HUDEP-2 (cell line): ENCODE data around the gene SNCB.

ENCODE experiments used
- DNase-seq, 76 experiments: peaks; one replicate each; lab custom pipeline; 2025; ENCODE audit not compliant: unreplicated experiment in 76 of 76; lab: John Stamatoyannopoulos, UW

SNCB gene

GRCh38 chr5:176629853-176630680, at the start of gene SNCB, which contains the start of gene EIF4E1B:
Gene SNCB (minus strand): TSS chr5:176630534. CDS start chr5:176629654, 880 bp downstream.
Gene EIF4E1B (plus strand): TSS chr5:176630675. CDS start chr5:176642788, 12,113 bp downstream.
- DNase-seq: peak in 13 of 76 experiments; percentile 6 to 36 (median 17)

GRCh38 chr5:176679365-176680225, 49.3 kb upstream of the SNCB start:
- no peak for DNase-seq

- no peak for DNase-seq
These were observed 48.2 kb upstream of the SNCB start for GRCh38 chr5:176678584-176678983.

GRCh38 chr5:176677209-176677939, 47.0 kb upstream of the SNCB start:
- no peak for DNase-seq

GRCh38 chr5:176676361-176676824, 46.1 kb upstream of the SNCB start:
- DNase-seq: peak in 1 of 76 experiments; percentile 2

- peak in 8 of 76 experiments; percentile 4 to 32 (median 12) for DNase-seq
These were observed 45.5 kb upstream of the SNCB start for GRCh38 chr5:176675676-176676360.

GRCh38 chr5:176674799-176675198, 44.5 kb upstream of the SNCB start:
- no peak for DNase-seq

GRCh38 chr5:176673651-176674583, 43.6 kb upstream of the SNCB start:
- DNase-seq: no peak

- no peak for DNase-seq
These were observed 41.8 kb upstream of the SNCB start for GRCh38 chr5:176671890-176672747.

GRCh38 chr5:176671399-176671798, 41.1 kb upstream of the SNCB start:
- DNase-seq: no peak

- DNase-seq: no peak
These were observed 40.1 kb upstream of the SNCB start for GRCh38 chr5:176670449-176670848.

GRCh38 chr5:176667637-176668036, 37.3 kb upstream of the SNCB start:
- DNase-seq: no peak

- DNase-seq: no peak
These were observed 35.2 kb upstream of the SNCB start for GRCh38 chr5:176665517-176665916.

- no peak for DNase-seq
These were observed 34.6 kb upstream of the SNCB start for GRCh38 chr5:176664886-176665285.

GRCh38 chr5:176664479-176664878, 34.1 kb upstream of the SNCB start:
- DNase-seq: no peak

- no peak for DNase-seq
These were observed 33.2 kb upstream of the SNCB start for GRCh38 chr5:176663566-176663965.

GRCh38 chr5:176662371-176663333, 32.3 kb upstream of the SNCB start:
- no peak for DNase-seq
